Measurements from ENCODE around the gene SP140.

The SP140 gene

GRCh38 chr2:230295192-230295591 lies 69.7 kb downstream of the SP140 start:
- TF ChIP-seq CTCF (IDR thresholded peaks at IDR 0.05; ENCODE audit: low read depth, low read length): no peak
- Histone ChIP-seq H3K9me3 (ENCODE audit: severe bottlenecking) (no peaks in the 10 kb centered on the region), H3K4me3 (ENCODE audit: low read depth, low read length) (no peak overlapping the region), H3K27me3 (ENCODE audit: insufficient read depth, low read depth, severe bottlenecking) (peaks cover 34% of the 10 kb centered on the region), H3K36me3 (no peaks in the 10 kb centered on the region), H3K27ac (no peak overlapping the region)
- DNase-seq: no peak

GRCh38 chr2:230296917-230297316 lies 71.4 kb downstream of the SP140 start:
- no peak for TF ChIP-seq CTCF (IDR thresholded peaks at IDR 0.05; ENCODE audit: low read depth, low read length)
- Histone ChIP-seq H3K9me3 (ENCODE audit: severe bottlenecking) (no peaks in the 10 kb centered on the region), H3K27me3 (ENCODE audit: insufficient read depth, low read depth, severe bottlenecking) (peaks cover 31% of the 10 kb centered on the region), H3K36me3 (no peaks in the 10 kb centered on the region), H3K4me3 (ENCODE audit: low read depth, low read length) (no peak overlapping the region), H3K27ac (no peak overlapping the region)
- DNase-seq: no peak

DNA sequence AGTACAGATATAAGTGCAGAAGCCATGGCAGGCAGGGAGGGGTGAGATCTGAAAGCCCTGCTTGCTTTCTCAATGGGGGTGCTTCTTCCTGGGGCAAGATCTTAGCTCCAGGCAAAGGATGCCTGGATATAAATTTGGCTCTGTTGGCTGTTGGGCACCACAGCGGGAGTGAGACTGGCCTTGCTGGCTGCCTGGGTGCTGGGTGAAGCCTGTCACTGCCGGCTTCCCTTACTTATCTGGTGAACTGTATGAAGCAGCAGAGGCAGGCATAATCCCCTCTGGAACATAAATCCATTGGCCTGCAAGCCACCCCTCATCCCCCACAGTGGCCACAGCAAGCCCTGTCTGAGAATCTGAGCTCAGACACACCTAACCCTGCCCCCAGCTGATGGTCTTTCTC lies 74.1 kb downstream of the SP140 start:
- Histone ChIP-seq H3K9me3 (ENCODE audit: severe bottlenecking) (no peaks in the 10 kb centered on the region), H3K27me3 (ENCODE audit: insufficient read depth, low read depth, severe bottlenecking) (peaks cover 22% of the 10 kb centered on the region), H3K4me3 (ENCODE audit: low read depth, low read length) (no peak overlapping the region), H3K36me3 (no peaks in the 10 kb centered on the region), H3K27ac (no peak overlapping the region)
- no peak for DNase-seq
- TF ChIP-seq CTCF (IDR thresholded peaks at IDR 0.05; ENCODE audit: low read depth, low read length): no peak

GRCh38 chr2:230305416-230306275 lies 80.1 kb downstream of the SP140 start:
- no peak for TF ChIP-seq CTCF (IDR thresholded peaks at IDR 0.05; ENCODE audit: low read depth, low read length)
- H3K27ac ChIP-seq: no peak overlapping the region
- H3K36me3 ChIP-seq: no peaks in the 10 kb centered on the region
- peaks cover 59% of the 10 kb centered on the region for H3K27me3 ChIP-seq (ENCODE audit: insufficient read depth, low read depth, severe bottlenecking)
- DNase-seq: no peak
- H3K4me3 ChIP-seq (ENCODE audit: low read depth, low read length): no peak overlapping the region
- no peaks in the 10 kb centered on the region for H3K9me3 ChIP-seq (ENCODE audit: severe bottlenecking)

GRCh38 chr2:230306474-230306873 lies 80.9 kb downstream of the SP140 start:
- Histone ChIP-seq H3K4me3 (ENCODE audit: low read depth, low read length) (no peak overlapping the region), H3K36me3 (no peaks in the 10 kb centered on the region), H3K9me3 (ENCODE audit: severe bottlenecking) (no peaks in the 10 kb centered on the region), H3K27ac (no peak overlapping the region), H3K27me3 (ENCODE audit: insufficient read depth, low read depth, severe bottlenecking) (peaks cover 55% of the 10 kb centered on the region)
- TF ChIP-seq CTCF (IDR thresholded peaks at IDR 0.05; ENCODE audit: low read depth, low read length): no peak
- DNase-seq: no peak

DNA sequence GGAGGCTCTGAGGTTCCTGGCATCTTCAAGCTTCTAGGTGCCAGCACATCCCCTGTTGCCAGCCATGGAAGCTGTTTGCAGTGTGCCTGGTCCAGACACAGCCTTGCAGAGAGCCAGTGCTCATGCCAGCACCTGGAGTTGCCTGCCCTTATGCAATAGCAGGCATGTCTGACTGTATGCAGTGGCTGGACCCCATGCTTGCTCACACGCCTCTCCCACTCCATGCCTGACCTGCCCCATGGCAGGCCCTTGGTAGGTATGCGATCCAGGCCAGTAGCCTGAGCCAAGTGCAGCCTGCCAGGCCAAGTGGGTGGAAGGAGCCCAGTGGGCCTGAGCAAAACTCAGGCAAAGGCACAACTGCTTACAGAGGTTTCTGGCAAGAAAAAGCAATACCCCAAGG lies 81.9 kb downstream of the SP140 start:
- no peak overlapping the region for H3K27ac ChIP-seq
- DNase-seq: no peak
- H3K4me3 ChIP-seq (ENCODE audit: low read depth, low read length): no peak overlapping the region
- H3K27me3 ChIP-seq (ENCODE audit: insufficient read depth, low read depth, severe bottlenecking): peaks cover 48% of the 10 kb centered on the region
- no peaks in the 10 kb centered on the region for H3K9me3 ChIP-seq (ENCODE audit: severe bottlenecking)
- H3K36me3 ChIP-seq: no peaks in the 10 kb centered on the region
- no peak for TF ChIP-seq CTCF (IDR thresholded peaks at IDR 0.05; ENCODE audit: low read depth, low read length)
